Mesothelial cell of epicardium (in vitro differentiated cells): ENCODE data around the gene ULK1. TPM values are rescaled to one million over a fixed set of nuclear protein-coding genes. Genes with fewer than 3 reads are reported as not detected.

Source experiments
- DNase-seq, 2 experiments: peaks; one replicate each; pipeline ENCODE4 v3.0.0; 2021; ENCODE audit warnings: low spot score in 2 of 2; ENCODE audit not compliant: unreplicated experiment in 2 of 2
- H3K27ac Mint-ChIP-seq: 2 replicates; pipeline ENCODE4 v1.8.0; 2021; ENCODE audit warnings: mixed read lengths
- H3K27me3 Mint-ChIP-seq: 2 replicates; pipeline ENCODE4 v1.8.0; 2021; ENCODE audit warnings: low read depth, mixed read lengths
- H3K36me3 Mint-ChIP-seq: 2 replicates; pipeline ENCODE4 v1.8.0; 2021; ENCODE audit warnings: mixed read lengths
- H3K4me1 Mint-ChIP-seq: 2 replicates; pipeline ENCODE4 v1.8.0; 2021; ENCODE audit warnings: mixed read lengths
- H3K4me3 Mint-ChIP-seq: 2 replicates; pipeline ENCODE4 v1.8.0; 2021; ENCODE audit warnings: mild to moderate bottlenecking, moderate library complexity, mixed read lengths
- H3K9me3 Mint-ChIP-seq: 2 replicates; pipeline ENCODE4 v1.8.0; 2021; ENCODE audit warnings: mixed read lengths
- CTCF ChIP-seq: fragments of 200-600 bp; sonication (generic); IDR thresholded peaks from one replicate; pipeline ENCODE4 v1.5.0; 2021; ENCODE audit warnings: antibody characterized with exemption; ENCODE audit not compliant: unreplicated experiment
- total RNA-seq: library from RNA; stranded (reverse); gene quantifications from 3 replicates; pipeline ENCODE4 v1.2.1, GENCODE V29; 2021

ULK1 gene
- total RNA-seq, 1 donor from 2014 or later, result 104 TPM

GRCh38 chr12:131908092-131909080 lies 14.0 kb downstream of the ULK1 start:
- Mint-ChIP-seq H3K36me3 (peaks cover 5% of the 10 kb centered on the region), H3K4me3 (no peak overlapping the region), H3K27me3 (no peaks in the 10 kb centered on the region), H3K4me1 (no peaks in the 10 kb centered on the region), H3K9me3 (no peaks in the 10 kb centered on the region), H3K27ac (no peak overlapping the region)
- no peak for DNase-seq
- no peak for TF ChIP-seq CTCF

DNA sequence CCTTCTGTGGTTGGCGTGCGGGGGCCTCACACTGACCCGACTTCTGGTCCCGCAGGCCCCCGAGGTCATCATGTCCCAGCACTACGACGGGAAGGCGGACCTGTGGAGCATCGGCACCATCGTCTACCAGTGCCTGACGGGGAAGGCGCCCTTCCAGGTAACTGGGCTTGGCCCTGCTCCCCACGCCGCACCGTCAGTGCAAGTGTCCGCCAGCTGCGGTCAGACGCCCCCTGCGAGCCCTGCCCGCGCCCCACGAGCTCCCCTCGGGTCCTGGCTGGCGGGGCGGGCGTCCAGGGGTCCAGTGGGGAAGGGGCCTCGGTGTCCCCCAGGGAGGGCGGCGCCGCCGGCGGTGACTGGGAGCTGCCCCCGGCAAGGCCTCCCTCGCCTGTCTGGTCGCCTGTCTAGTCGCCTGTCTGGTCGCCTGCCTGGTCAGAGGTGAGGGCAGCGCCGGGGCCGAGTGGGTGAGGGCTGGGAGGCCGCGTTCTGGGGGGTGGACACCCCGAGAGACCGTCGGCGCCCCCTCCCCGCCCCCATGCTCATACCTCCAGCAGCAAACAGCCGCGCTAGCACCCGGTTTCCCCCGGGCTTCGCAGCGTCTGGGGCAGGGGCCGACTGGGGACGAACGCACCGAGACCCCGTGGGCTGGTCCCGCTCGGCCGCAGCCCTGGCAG lies 14.8 kb downstream of the ULK1 start:
- H3K4me1 Mint-ChIP-seq, result no peaks in the 10 kb centered on the region
- H3K27ac Mint-ChIP-seq, result no peak overlapping the region
- H3K9me3 Mint-ChIP-seq, result no peaks in the 10 kb centered on the region
- no peak for DNase-seq
- H3K27me3 Mint-ChIP-seq, result no peaks in the 10 kb centered on the region
- no peak for TF ChIP-seq CTCF
- peaks cover 5% of the 10 kb centered on the region for H3K36me3 Mint-ChIP-seq
- no peak overlapping the region for H3K4me3 Mint-ChIP-seq

- no peaks in the 10 kb centered on the region for H3K9me3 Mint-ChIP-seq
- H3K4me1 Mint-ChIP-seq, result no peaks in the 10 kb centered on the region
- no peak overlapping the region for H3K4me3 Mint-ChIP-seq
- no peaks in the 10 kb centered on the region for H3K27me3 Mint-ChIP-seq
- H3K36me3 Mint-ChIP-seq, result peaks cover 5% of the 10 kb centered on the region
- TF ChIP-seq CTCF, result no peak
- DNase-seq, result no peak
- no peak overlapping the region for H3K27ac Mint-ChIP-seq
These were observed 15.4 kb downstream of the ULK1 start for GRCh38 chr12:131909752-131910219.

- no peak overlapping the region for H3K27ac Mint-ChIP-seq
- no peak for DNase-seq
- H3K9me3 Mint-ChIP-seq, result no peaks in the 10 kb centered on the region
- no peaks in the 10 kb centered on the region for H3K4me1 Mint-ChIP-seq
- peaks cover 5% of the 10 kb centered on the region for H3K36me3 Mint-ChIP-seq
- no peak for TF ChIP-seq CTCF
- no peaks in the 10 kb centered on the region for H3K27me3 Mint-ChIP-seq
- H3K4me3 Mint-ChIP-seq, result no peak overlapping the region
These were observed 16.0 kb downstream of the ULK1 start for GRCh38 chr12:131910302-131911027.

GRCh38 chr12:131911028-131911650 lies 16.7 kb downstream of the ULK1 start:
- H3K4me1 Mint-ChIP-seq, result no peaks in the 10 kb centered on the region
- no peak overlapping the region for H3K27ac Mint-ChIP-seq
- peaks cover 5% of the 10 kb centered on the region for H3K36me3 Mint-ChIP-seq
- H3K27me3 Mint-ChIP-seq, result no peaks in the 10 kb centered on the region
- H3K4me3 Mint-ChIP-seq, result no peak overlapping the region
- TF ChIP-seq CTCF, result no peak
- DNase-seq, result no peak
- H3K9me3 Mint-ChIP-seq, result no peaks in the 10 kb centered on the region
